ENCODE results near the gene GDA.

DNA sequence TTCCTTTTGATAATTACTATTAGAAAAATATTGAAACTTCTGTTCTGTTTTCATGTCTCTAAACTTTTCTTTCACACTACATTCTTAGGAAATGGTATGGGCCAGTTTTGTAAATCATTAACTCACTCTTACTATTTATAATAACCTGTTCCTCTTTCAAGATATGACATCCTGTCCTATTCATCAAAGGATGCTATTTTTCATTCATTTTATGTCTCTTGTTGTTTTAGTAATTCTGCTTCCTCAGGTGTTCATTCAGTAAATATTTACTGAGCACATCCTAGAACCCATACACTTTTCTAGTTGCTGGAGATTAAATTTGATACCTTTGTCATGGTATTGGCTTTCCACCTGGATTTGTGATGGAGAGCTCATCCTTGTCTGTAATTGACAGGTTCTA lies 58.0 kb downstream of the GDA start:
- TF ChIP-seq ZNF584 (CRISPR knock-in tag; IDR thresholded peaks at IDR 0.05; ENCODE audit: low read depth), result no peak
- TF ChIP-seq HDAC6 (IDR thresholded peaks at IDR 0.05; ENCODE audit: low read depth, low read length), result no peak
- no peak for TF ChIP-seq TAF1 (IDR thresholded peaks at IDR 0.05; ENCODE audit: control insufficient read depth, extremely low read depth, insufficient read depth, low read length, severe bottlenecking)
- TF ChIP-seq DNMT1 (IDR thresholded peaks at IDR 0.05), result no peak
- TF ChIP-seq ZNF232 (CRISPR knock-in tag; IDR thresholded peaks at IDR 0.05), result no peak
- TF ChIP-seq KDM2B (CRISPR knock-in tag; IDR thresholded peaks at IDR 0.05), result no peak
- no peak for TF ChIP-seq CBFB (CRISPR knock-in tag; IDR thresholded peaks at IDR 0.05)
- TF ChIP-seq, protein P1, sequence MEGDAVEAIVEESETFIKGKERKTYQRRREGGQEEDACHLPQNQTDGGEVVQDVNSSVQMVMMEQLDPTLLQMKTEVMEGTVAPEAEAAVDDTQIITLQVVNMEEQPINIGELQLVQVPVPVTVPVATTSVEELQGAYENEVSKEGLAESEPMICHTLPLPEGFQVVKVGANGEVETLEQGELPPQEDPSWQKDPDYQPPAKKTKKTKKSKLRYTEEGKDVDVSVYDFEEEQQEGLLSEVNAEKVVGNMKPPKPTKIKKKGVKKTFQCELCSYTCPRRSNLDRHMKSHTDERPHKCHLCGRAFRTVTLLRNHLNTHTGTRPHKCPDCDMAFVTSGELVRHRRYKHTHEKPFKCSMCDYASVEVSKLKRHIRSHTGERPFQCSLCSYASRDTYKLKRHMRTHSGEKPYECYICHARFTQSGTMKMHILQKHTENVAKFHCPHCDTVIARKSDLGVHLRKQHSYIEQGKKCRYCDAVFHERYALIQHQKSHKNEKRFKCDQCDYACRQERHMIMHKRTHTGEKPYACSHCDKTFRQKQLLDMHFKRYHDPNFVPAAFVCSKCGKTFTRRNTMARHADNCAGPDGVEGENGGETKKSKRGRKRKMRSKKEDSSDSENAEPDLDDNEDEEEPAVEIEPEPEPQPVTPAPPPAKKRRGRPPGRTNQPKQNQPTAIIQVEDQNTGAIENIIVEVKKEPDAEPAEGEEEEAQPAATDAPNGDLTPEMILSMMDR (IDR thresholded peaks at IDR 0.05 in 2 of 3, conservative IDR thresholded peaks at IDR 0.05 in 1 of 3; ENCODE audit: insufficient read depth in 2 of 3, low read depth in 1 of 3, low read length in 3 of 3), result no peak
- no peak for TF ChIP-seq SETDB1 (IDR thresholded peaks at IDR 0.05; ENCODE audit: low read length)
- no peak for TF ChIP-seq KHSRP (IDR thresholded peaks at IDR 0.05)
- no peak for TF ChIP-seq RAD21 (CRISPR knock-in tag; conservative IDR thresholded peaks at IDR 0.05 in 1 of 2, IDR thresholded peaks at IDR 0.05 in 1 of 2)
- no peak for TF ChIP-seq ARHGAP35 (IDR thresholded peaks at IDR 0.05; ENCODE audit: partially characterized antibody)
- TF ChIP-seq, protein P2, sequence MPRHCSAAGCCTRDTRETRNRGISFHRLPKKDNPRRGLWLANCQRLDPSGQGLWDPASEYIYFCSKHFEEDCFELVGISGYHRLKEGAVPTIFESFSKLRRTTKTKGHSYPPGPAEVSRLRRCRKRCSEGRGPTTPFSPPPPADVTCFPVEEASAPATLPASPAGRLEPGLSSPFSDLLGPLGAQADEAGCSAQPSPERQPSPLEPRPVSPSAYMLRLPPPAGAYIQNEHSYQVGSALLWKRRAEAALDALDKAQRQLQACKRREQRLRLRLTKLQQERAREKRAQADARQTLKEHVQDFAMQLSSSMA (CRISPR knock-in tag; IDR thresholded peaks at IDR 0.05), result no peak
- no peak for TF ChIP-seq KDM4B (IDR thresholded peaks at IDR 0.05; ENCODE audit: borderline replicate concordance in 2 of 2, low read depth in 1 of 2)
